NCI-H1694 (cell line): ENCODE results near the gene FGD5.
A peak's percentile ranks its signal among the peaks of the same experiment; 100 is the strongest.
"Not testable (repeated sequence)": the region's sequence is repeated elsewhere in the genome, so short reads cannot be mapped to it uniquely, and the experiment has no call there.

Experiments
- DNase-seq: peaks from one replicate; lab custom pipeline; 2025; lab: John Stamatoyannopoulos, UW

The FGD5 gene

GRCh38 chr3:14877469-14877868 is 58.7 kb downstream of the FGD5 start:
- no peak for DNase-seq

- DNase-seq, result peak; percentile 29
These were observed 60.6 kb downstream of the FGD5 start for GRCh38 chr3:14879211-14879874.

GRCh38 chr3:14880447-14881106 is 61.8 kb downstream of the FGD5 start:
- DNase-seq, result no peak

GRCh38 chr3:14883226-14883625 is 64.5 kb downstream of the FGD5 start:
- no peak for DNase-seq

GRCh38 chr3:14884665-14885064 is 65.9 kb downstream of the FGD5 start:
- DNase-seq, result no peak

GRCh38 chr3:14885307-14885706 is 66.5 kb downstream of the FGD5 start:
- DNase-seq, result no peak

GRCh38 chr3:14886101-14886500 is 67.3 kb downstream of the FGD5 start:
- no peak for DNase-seq

- DNase-seq, result no peak
These were observed 70.4 kb downstream of the FGD5 start for GRCh38 chr3:14889205-14889604.

GRCh38 chr3:14889943-14890342 is 71.2 kb downstream of the FGD5 start:
- no peak for DNase-seq

GRCh38 chr3:14890476-14890875 is 71.7 kb downstream of the FGD5 start:
- DNase-seq, result no peak

GRCh38 chr3:14891135-14892132 is 72.7 kb downstream of the FGD5 start:
- DNase-seq, result no peak

GRCh38 chr3:14892226-14892625 is 73.5 kb downstream of the FGD5 start:
- no peak for DNase-seq

- no peak for DNase-seq
These were observed 75.3 kb downstream of the FGD5 start for GRCh38 chr3:14894085-14894484.

- no peak for DNase-seq
These were observed 78.5 kb downstream of the FGD5 start for GRCh38 chr3:14897266-14897665.

GRCh38 chr3:14898929-14899328 is 80.2 kb downstream of the FGD5 start:
- no peak for DNase-seq

GRCh38 chr3:14899993-14900618 is 81.3 kb downstream of the FGD5 start:
- DNase-seq, result no peak

- no peak for DNase-seq
These were observed 82.4 kb downstream of the FGD5 start for GRCh38 chr3:14900881-14901873.

GRCh38 chr3:14902719-14903118 is 84.0 kb downstream of the FGD5 start:
- DNase-seq, result no peak

- DNase-seq, result not testable (repeated sequence)
These were observed 84.7 kb downstream of the FGD5 start for GRCh38 chr3:14903501-14903900.

GRCh38 chr3:14905055-14905657 is 86.4 kb downstream of the FGD5 start:
- no peak for DNase-seq
